Neural cell (in vitro differentiated cells): Measurements from ENCODE around the gene SLC2A1. TPM values are rescaled to one million over a fixed set of nuclear protein-coding genes. Genes with fewer than 3 reads are reported as not detected.

ENCODE experiments used
- H2AFZ ChIP-seq: fragments of 200-600, 300-800 bp; sonication (generic), shearing (Covaris generic); 2 replicates; pipeline ENCODE4 v1.6.0; 2014; ENCODE audit warnings: low read depth, mild to moderate bottlenecking, antibody characterized with exemption, low read length, moderate library complexity
- H3F3A ChIP-seq: fragments of 200-600 bp; shearing (Covaris generic); 2 replicates; pipeline ENCODE4 v1.6.1; 2016; ENCODE audit warnings: mild to moderate bottlenecking, moderate library complexity, mixed read lengths, antibody characterized with exemption, low read length; ENCODE audit not compliant: insufficient read depth, poor library complexity, severe bottlenecking
- H3K27ac ChIP-seq: fragments of 200-600, 300-800 bp; sonication (generic), shearing (Covaris generic); 2 replicates; pipeline ENCODE4 v1.5.1; 2014; ENCODE audit warnings: mild to moderate bottlenecking, low read length, moderate library complexity
- H3K27me3 ChIP-seq: fragments of 300-800, 200-600 bp; sonication (generic), shearing (Covaris generic); 2 replicates; pipeline ENCODE4 v1.6.0; 2014; ENCODE audit warnings: mild to moderate bottlenecking, low read depth, low read length, moderate library complexity; ENCODE audit not compliant: insufficient read depth
- H3K36me3 ChIP-seq: fragments of 300-800, 200-600 bp; sonication (generic), shearing (Covaris generic); 2 replicates; pipeline ENCODE4 v1.5.1; 2014; ENCODE audit warnings: mild to moderate bottlenecking, antibody characterized with exemption, low read length, moderate library complexity; ENCODE audit not compliant: insufficient read depth
- H3K4me2 ChIP-seq: fragments of 300-800, 200-600 bp; sonication (generic), shearing (Covaris generic); 2 replicates; pipeline ENCODE4 v1.6.0; 2014; ENCODE audit warnings: mild to moderate bottlenecking, low read length
- H3K4me3 ChIP-seq: fragments of 300-800, 200-600 bp; sonication (generic), shearing (Covaris generic); 2 replicates; pipeline ENCODE4 v1.5.1; 2014; ENCODE audit warnings: mild to moderate bottlenecking, low read length, moderate library complexity
- H3K79me2 ChIP-seq: fragments of 200-600 bp; shearing (Covaris generic); replicated peaks from 2 replicates; pipeline ENCODE4 v1.6.0; 2014; ENCODE audit warnings: mild to moderate bottlenecking, low read length, moderate library complexity; ENCODE audit not compliant: insufficient read depth
- H3K9ac ChIP-seq: fragments of 300-800, 200-600 bp; sonication (generic), shearing (Covaris generic); 2 replicates; pipeline ENCODE4 v1.6.1; 2016; ENCODE audit warnings: mild to moderate bottlenecking, low read length, mixed read lengths
- H3K9me2 ChIP-seq: fragments of 200-600 bp; shearing (Covaris generic); 2 replicates; pipeline ENCODE4 v1.6.1; 2016; ENCODE audit warnings: mild to moderate bottlenecking, low read length, mixed read lengths; ENCODE audit not compliant: insufficient read depth
- H3K9me3 ChIP-seq: fragments of 200-600, 300-800 bp; sonication (generic), shearing (Covaris generic); 2 replicates; pipeline ENCODE4 v1.6.1; 2016; ENCODE audit warnings: mild to moderate bottlenecking, mixed run types, low read length, moderate library complexity, mixed read lengths
- H4K20me1 ChIP-seq: fragments of 200-600 bp; shearing (Covaris generic); 2 replicates; pipeline ENCODE4 v1.6.1; 2016; ENCODE audit warnings: mild to moderate bottlenecking, mixed run types; ENCODE audit not compliant: insufficient read depth
- CTCF ChIP-seq: fragments of 450-650 bp; IDR thresholded peaks from 2 replicates; pipeline ENCODE4 v1.5.1; 2014; ENCODE audit warnings: antibody characterized with exemption, mild to moderate bottlenecking, moderate library complexity; ENCODE audit not compliant: poor library complexity, severe bottlenecking
- EP300 ChIP-seq: fragments of 450-650 bp; conservative IDR thresholded peaks from 2 replicates; pipeline ENCODE4 v1.6.1; 2014; ENCODE audit warnings: antibody characterized with exemption, mild to moderate bottlenecking, moderate library complexity; ENCODE audit not compliant: poor library complexity, severe bottlenecking
- EZH2 ChIP-seq: fragments of 200-600, 300-800 bp; shearing (Covaris generic), sonication (generic); IDR thresholded peaks from 2 replicates; pipeline ENCODE4 v1.6.1; 2014; ENCODE audit warnings: antibody characterized with exemption, low read length, borderline replicate concordance, mild to moderate bottlenecking; ENCODE audit not compliant: insufficient read depth, poor library complexity, severe bottlenecking
- MXI1 ChIP-seq: fragments of 450-650 bp; conservative IDR thresholded peaks from 2 replicates; pipeline ENCODE4 v1.6.1; 2014; ENCODE audit warnings: antibody characterized with exemption, mild to moderate bottlenecking; ENCODE audit not compliant: poor library complexity, severe bottlenecking
- POLR2AphosphoS5 ChIP-seq: IDR thresholded peaks from 2 replicates; pipeline ENCODE4 v1.6.1; 2012
- RAD21 ChIP-seq: fragments of 450-650 bp; conservative IDR thresholded peaks from 2 replicates; pipeline ENCODE4 v1.6.1; 2014; ENCODE audit warnings: antibody characterized with exemption, mild to moderate bottlenecking, moderate library complexity
- REST ChIP-seq: IDR thresholded peaks from 2 replicates; pipeline ENCODE4 v1.6.1; 2012; ENCODE audit warnings: borderline replicate concordance
- SMC3 ChIP-seq: fragments of 450-650 bp; conservative IDR thresholded peaks from 2 replicates; pipeline ENCODE4 v1.6.1; 2014; ENCODE audit warnings: antibody characterized with exemption, mild to moderate bottlenecking, moderate library complexity; ENCODE audit not compliant: poor library complexity
- TAF1 ChIP-seq: IDR thresholded peaks from 2 replicates; pipeline ENCODE4 v1.6.1; 2012; ENCODE audit warnings: low read depth
- polyA plus RNA-seq: library from polyadenylated mRNA; depleted of rRNA; stranded (reverse); fragments of >200 nt; gene quantifications from 2 replicates; pipeline ENCODE4 v1.2.3, GENCODE V29; 2014

The SLC2A1 gene
- polyA plus RNA-seq, 1 donor from 2014 or later, result 39.4 TPM

- H3K4me3 ChIP-seq, result no peak overlapping the region
- H4K20me1 ChIP-seq, result no peaks in the 10 kb centered on the region
- H3K9me2 ChIP-seq, result no peaks in the 10 kb centered on the region
- TF ChIP-seq MXI1 (no peak), POLR2AphosphoS5 (no peak), SMC3 (no peak), EZH2 (no peak), EP300 (no peak), RAD21 (no peak), CTCF (no peak), TAF1 (no peak), REST (no peak)
- no peak overlapping the region for H3K4me2 ChIP-seq
- H3K27me3 ChIP-seq, result no peaks in the 10 kb centered on the region
- no peak overlapping the region for H2AFZ ChIP-seq
- no peak overlapping the region for H3K9ac ChIP-seq
- H3F3A ChIP-seq, result no peaks in the 10 kb centered on the region
- H3K79me2 ChIP-seq, result no peaks in the 10 kb centered on the region
- no peaks in the 10 kb centered on the region for H3K36me3 ChIP-seq
- no peaks in the 10 kb centered on the region for H3K9me3 ChIP-seq
- no peak overlapping the region for H3K27ac ChIP-seq
Measured at GRCh38 chr1:42971841-42972291, 13.2 kb upstream of the SLC2A1 start.

DNA sequence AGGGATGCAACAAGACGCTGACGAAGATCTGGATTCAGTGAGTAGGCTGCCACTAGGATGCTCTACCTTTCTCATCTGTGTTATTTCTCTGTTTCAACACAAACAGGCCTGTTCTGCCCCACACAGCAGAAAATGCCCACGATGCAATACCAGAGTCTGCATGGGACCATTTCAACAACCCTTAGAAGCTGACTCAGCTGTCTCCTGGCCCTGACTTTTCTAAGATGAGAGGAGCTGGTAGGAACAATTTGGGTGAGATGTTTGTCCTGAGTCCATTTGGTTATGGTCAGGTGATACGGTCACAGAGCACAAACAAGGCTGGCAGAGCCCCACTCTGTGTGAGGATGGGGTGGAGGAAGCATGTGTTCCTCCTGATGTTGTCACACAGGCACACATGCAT is 11.5 kb upstream of the SLC2A1 start:
- no peak overlapping the region for H3K4me2 ChIP-seq
- no peaks in the 10 kb centered on the region for H3K27me3 ChIP-seq
- no peaks in the 10 kb centered on the region for H3K36me3 ChIP-seq
- no peaks in the 10 kb centered on the region for H3K79me2 ChIP-seq
- H3K27ac ChIP-seq, result no peak overlapping the region
- no peaks in the 10 kb centered on the region for H3K9me3 ChIP-seq
- no peak overlapping the region for H3K4me3 ChIP-seq
- no peak for TF ChIP-seq POLR2AphosphoS5
- no peak for TF ChIP-seq EZH2
- no peak for TF ChIP-seq RAD21
- no peak for TF ChIP-seq CTCF
- no peak for TF ChIP-seq MXI1
- TF ChIP-seq EP300, result no peak
- no peak for TF ChIP-seq TAF1
- TF ChIP-seq SMC3, result no peak
- TF ChIP-seq REST, result no peak
- no peak overlapping the region for H3K9ac ChIP-seq
- H3F3A ChIP-seq, result no peaks in the 10 kb centered on the region
- H3K9me2 ChIP-seq, result no peaks in the 10 kb centered on the region
- no peaks in the 10 kb centered on the region for H4K20me1 ChIP-seq
- H2AFZ ChIP-seq, result no peak overlapping the region
